NAMALWA (cell line): ENCODE results near the gene TNNI3K.

ENCODE experiments used
- DNase-seq: peaks from one replicate; pipeline ENCODE4 v3.0.0-alpha.2; 2015; ENCODE audit warnings: low spot score

TNNI3K gene

GRCh38 chr1:74571891-74572290 lies 336.7 kb downstream of the TNNI3K start:
- no peak for DNase-seq

GRCh38 chr1:74578101-74578500 lies 342.9 kb downstream of the TNNI3K start:
- DNase-seq: no peak

- peak; percentile 5 for DNase-seq
Observed at GRCh38 chr1:74579425-74579824, 344.2 kb downstream of the TNNI3K start.

GRCh38 chr1:74583397-74583796 lies 348.2 kb downstream of the TNNI3K start:
- DNase-seq: no peak

- DNase-seq: no peak
Observed at GRCh38 chr1:74584185-74584584, 349.0 kb downstream of the TNNI3K start.

GRCh38 chr1:74586253-74586897 lies 351.2 kb downstream of the TNNI3K start:
- DNase-seq: no peak

- no peak for DNase-seq
Observed at GRCh38 chr1:74587888-74588287, 352.7 kb downstream of the TNNI3K start.

- DNase-seq: no peak
Observed at GRCh38 chr1:74590288-74590687, 355.1 kb downstream of the TNNI3K start.

- no peak for DNase-seq
Observed at GRCh38 chr1:74591949-74592348, 356.8 kb downstream of the TNNI3K start.

- no peak for DNase-seq
Observed at GRCh38 chr1:74592580-74593355, 357.6 kb downstream of the TNNI3K start.
